Activated T-helper 1 cell treated with anti-CD3 and anti-CD28 coated beads, Interleukin-2, amount 50 U/mL, for 16 hours (primary cell): ENCODE data around the gene TXNDC11.

Experiments
- DNase-seq, 2 donors: peaks; one replicate each; pipeline ENCODE4 v3.0.0-alpha.2; 2020; ENCODE audit warnings: low read depth in 1 of 2, low spot score in 1 of 2

Gene TXNDC11

GRCh38 chr16:11662582-11662981 lies 80.1 kb downstream of the TXNDC11 start:
- DNase-seq = no peak

GRCh38 chr16:11660565-11660964 lies 82.1 kb downstream of the TXNDC11 start:
- DNase-seq = no peak

- DNase-seq = no peak
These were observed 83.6 kb downstream of the TXNDC11 start for GRCh38 chr16:11658896-11659708.

- DNase-seq = no peak
These were observed 85.1 kb downstream of the TXNDC11 start for GRCh38 chr16:11657556-11657955.

GRCh38 chr16:11655655-11656054 lies 87.0 kb downstream of the TXNDC11 start:
- DNase-seq = no peak

- DNase-seq = no peak
These were observed 90.9 kb downstream of the TXNDC11 start for GRCh38 chr16:11651796-11652195.

- no peak for DNase-seq
These were observed 91.7 kb downstream of the TXNDC11 start for GRCh38 chr16:11650641-11651591.

GRCh38 chr16:11649276-11649675 lies 93.4 kb downstream of the TXNDC11 start:
- DNase-seq = no peak

GRCh38 chr16:11642765-11643116 lies 99.9 kb downstream of the TXNDC11 start:
- DNase-seq = no peak

- no peak for DNase-seq
These were observed 101.5 kb downstream of the TXNDC11 start for GRCh38 chr16:11640987-11641817.

GRCh38 chr16:11639925-11640899 lies 102.4 kb downstream of the TXNDC11 start:
- no peak for DNase-seq

GRCh38 chr16:11639008-11639562 lies 103.6 kb downstream of the TXNDC11 start:
- no peak for DNase-seq

- DNase-seq = no peak
These were observed 104.5 kb downstream of the TXNDC11 start for GRCh38 chr16:11638140-11638539.

- DNase-seq = no peak
These were observed 105.3 kb downstream of the TXNDC11 start for GRCh38 chr16:11637320-11637719.

- DNase-seq = no peak
These were observed 106.4 kb downstream of the TXNDC11 start for GRCh38 chr16:11636172-11636721.

- no peak for DNase-seq
These were observed 106.9 kb downstream of the TXNDC11 start for GRCh38 chr16:11635679-11636171.

- no peak for DNase-seq
These were observed 107.5 kb downstream of the TXNDC11 start for GRCh38 chr16:11635113-11635652.

GRCh38 chr16:11634312-11634711 lies 108.3 kb downstream of the TXNDC11 start:
- no peak for DNase-seq

- DNase-seq = no peak
These were observed 109.5 kb downstream of the TXNDC11 start for GRCh38 chr16:11633113-11633512.
